Measurements from ENCODE around the gene LRRD1.

The LRRD1 gene

DNA sequence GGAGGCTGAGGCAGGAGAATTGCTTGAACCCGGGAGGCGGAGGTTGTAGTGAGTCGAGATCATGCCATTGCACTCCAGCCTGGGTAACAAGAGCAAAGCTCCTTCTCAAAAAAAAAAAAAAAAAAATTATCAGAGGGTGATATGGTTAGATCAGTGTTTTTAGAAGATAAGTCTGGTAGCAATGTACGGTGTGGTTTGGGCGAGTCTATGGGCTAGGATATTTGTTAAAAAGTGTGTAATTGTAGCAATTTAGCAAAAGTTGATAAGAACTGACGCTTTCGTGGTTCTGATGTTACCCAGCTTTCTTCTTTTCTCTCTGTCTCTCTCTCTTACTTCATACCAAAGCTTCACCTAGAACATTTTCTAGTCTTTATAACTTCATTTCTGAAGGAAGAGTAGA is 37.8 kb downstream of the LRRD1 start:
- peaks cover 3% of the 10 kb centered on the region for H3K4me1 ChIP-seq (ENCODE audit: control insufficient read depth, insufficient read depth, low read length, poor library complexity, severe bottlenecking)
- peaks cover 9% of the 10 kb centered on the region for H3K9me3 ChIP-seq (ENCODE audit: control insufficient read depth, low read length)
- H3K27ac ChIP-seq (ENCODE audit: low read depth, low read length, severe bottlenecking), result no peak overlapping the region
- no peaks in the 10 kb centered on the region for H3K36me3 ChIP-seq (ENCODE audit: control insufficient read depth, insufficient read depth, low read length)
- no peak overlapping the region for H3K4me3 ChIP-seq (ENCODE audit: extremely low read depth, insufficient read depth, low read length, poor library complexity, severe bottlenecking)
- 89 to 95% methylated on average over 2 to 3 of the region's 7 CpGs for WGBS, 2 experiments (ENCODE audit: insufficient coverage in 2 of 2)

GRCh38 chr7:92137557-92137956 is 41.4 kb downstream of the LRRD1 start:
- 70 to 92% methylated on average over 1 to 2 of the region's 2 CpGs for WGBS, 2 experiments (ENCODE audit: insufficient coverage in 2 of 2)
- Histone ChIP-seq H3K4me1 (ENCODE audit: control insufficient read depth, insufficient read depth, low read length, poor library complexity, severe bottlenecking) (peaks cover 6% of the 10 kb centered on the region), H3K4me3 (ENCODE audit: extremely low read depth, insufficient read depth, low read length, poor library complexity, severe bottlenecking) (no peak overlapping the region), H3K9me3 (ENCODE audit: control insufficient read depth, low read length) (peaks cover 9% of the 10 kb centered on the region), H3K36me3 (ENCODE audit: control insufficient read depth, insufficient read depth, low read length) (no peaks in the 10 kb centered on the region), H3K27ac (ENCODE audit: low read depth, low read length, severe bottlenecking) (no peak overlapping the region)

DNA sequence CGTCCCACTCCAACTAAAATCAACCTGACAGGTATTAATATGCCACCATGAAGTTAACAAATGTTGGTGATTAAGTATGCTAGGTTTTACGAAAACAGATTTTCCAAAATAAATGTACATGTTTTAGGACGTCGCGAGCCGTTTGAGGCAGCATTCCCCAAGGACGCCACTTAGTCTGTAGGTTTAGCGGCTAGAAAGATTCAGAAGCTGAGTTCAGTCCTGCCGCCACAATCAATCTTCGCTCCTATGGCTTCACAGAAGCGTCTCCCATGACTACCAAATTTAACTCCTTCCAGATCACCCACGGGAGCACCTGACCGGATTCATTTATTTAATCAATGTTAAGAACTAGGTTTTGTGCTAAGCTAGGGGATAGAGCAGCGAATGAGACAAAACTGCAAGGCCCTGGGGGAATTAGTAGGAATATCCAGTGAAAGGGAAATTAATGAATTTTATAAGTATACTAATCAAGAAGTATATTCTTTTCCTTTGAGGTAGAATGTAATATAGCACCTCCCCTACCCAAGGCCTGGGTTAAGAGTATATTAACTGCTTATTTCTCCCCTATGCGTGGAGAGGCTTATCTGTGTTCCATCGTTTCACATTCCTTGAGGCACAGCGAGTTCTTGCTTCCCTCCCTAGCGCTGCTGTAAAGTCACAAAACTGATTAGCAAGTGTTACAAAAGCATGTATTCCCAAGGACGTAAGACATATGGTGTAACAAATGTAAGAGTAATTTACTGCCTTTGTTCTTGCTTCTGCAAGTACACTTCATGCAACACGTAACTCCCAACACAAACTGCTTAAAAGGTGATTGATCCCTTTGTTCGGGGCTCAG is 43.7 kb downstream of the LRRD1 start:
- Histone ChIP-seq H3K4me3 (ENCODE audit: extremely low read depth, insufficient read depth, low read length, poor library complexity, severe bottlenecking) (peak overlapping the region; percentile 90), H3K4me1 (ENCODE audit: control insufficient read depth, insufficient read depth, low read length, poor library complexity, severe bottlenecking) (peaks cover 6% of the 10 kb centered on the region), H3K27ac (ENCODE audit: low read depth, low read length, severe bottlenecking) (peak overlapping the region; percentile 96), H3K36me3 (ENCODE audit: control insufficient read depth, insufficient read depth, low read length) (peaks cover 18% of the 10 kb centered on the region), H3K9me3 (ENCODE audit: control insufficient read depth, low read length) (peaks cover 9% of the 10 kb centered on the region)
- WGBS, 2 experiments (ENCODE audit: insufficient coverage in 2 of 2), result 52 to 67% methylated on average over 10 to 12 of the region's 21 CpGs

DNA sequence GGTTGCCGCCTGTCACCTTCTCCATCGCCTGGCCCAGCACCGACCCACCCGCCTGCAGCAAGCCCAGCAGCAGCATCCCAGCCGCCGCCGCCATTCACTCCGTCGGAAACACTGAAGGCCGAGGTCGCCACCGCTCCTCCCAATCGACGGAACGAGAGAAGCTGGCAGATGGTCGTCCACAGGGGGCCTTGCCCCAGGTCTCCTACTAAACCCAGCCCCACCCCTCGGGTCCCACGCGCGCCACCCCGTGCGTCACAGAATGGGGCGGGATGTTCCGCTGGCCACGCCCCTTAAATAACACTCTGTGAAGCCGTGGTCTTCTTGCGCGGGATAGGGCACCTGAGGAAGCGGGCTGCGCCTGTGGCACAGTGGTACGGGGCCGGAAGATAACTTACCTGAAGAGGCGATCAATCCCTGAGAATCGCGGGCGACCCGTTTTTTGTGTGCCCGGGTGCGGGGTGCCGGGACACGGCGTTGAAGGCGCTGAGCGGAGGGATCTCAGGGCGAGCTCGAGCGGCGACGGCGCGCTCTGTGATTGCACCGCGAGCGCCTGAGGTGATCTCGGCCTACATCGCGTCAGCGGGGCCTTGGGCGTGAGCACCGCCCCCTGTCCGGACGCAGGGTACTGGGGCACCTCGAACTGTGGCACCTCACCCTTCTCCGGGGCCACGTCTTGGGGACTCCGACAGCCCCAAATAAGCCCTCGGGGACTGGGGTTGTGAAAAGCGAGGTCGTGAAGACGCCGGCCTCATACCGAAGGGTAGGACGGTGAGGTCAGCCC is 44.5 kb downstream of the LRRD1 start, which contains the start of gene CYP51A1:
Gene CYP51A1 (minus strand): TSS at position 207 of the 781 bp plus-strand sequence. CDS start 113 bp downstream, at position 94.
- Histone ChIP-seq H3K36me3 (ENCODE audit: control insufficient read depth, insufficient read depth, low read length) (peaks cover 26% of the 10 kb centered on the region), H3K27ac (ENCODE audit: low read depth, low read length, severe bottlenecking) (peak within 1 kb of the TSS; percentile 96), H3K4me3 (ENCODE audit: extremely low read depth, insufficient read depth, low read length, poor library complexity, severe bottlenecking) (peak within 1 kb of the TSS; percentile 90), H3K4me1 (ENCODE audit: control insufficient read depth, insufficient read depth, low read length, poor library complexity, severe bottlenecking) (peaks cover 6% of the 10 kb centered on the region), H3K9me3 (ENCODE audit: control insufficient read depth, low read length) (peaks cover 7% of the 10 kb centered on the region)
- 2% methylated on average over 59 to 62 of the region's 73 CpGs for WGBS, 2 experiments (ENCODE audit: insufficient coverage in 2 of 2)

DNA sequence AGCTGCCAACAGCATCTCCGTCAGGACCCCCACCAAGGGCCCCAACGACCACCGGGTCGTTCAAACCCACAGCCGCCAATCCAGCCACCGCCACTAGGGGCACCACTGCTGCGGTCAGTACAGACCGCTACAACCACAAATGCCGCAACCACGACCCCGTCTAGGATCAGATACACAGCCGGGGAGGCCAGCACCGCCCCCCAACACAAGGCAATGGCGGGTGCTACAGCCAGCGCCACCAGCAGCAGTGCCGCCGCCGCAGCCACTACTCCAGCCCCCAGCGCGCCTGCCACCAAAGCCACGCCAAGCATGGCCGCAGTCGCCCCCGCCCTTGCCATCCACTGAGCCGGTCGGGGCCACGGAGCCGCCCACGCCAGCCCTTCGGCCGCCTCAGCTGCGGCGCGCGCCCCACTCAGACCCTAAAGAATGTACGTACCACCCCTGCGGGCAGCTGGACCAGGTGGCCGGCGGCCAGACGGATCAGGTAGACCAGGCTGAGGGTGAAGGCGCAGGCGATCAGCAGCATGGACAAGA is 45.1 kb downstream of the LRRD1 start:
- 0 to 1% methylated on average over 32 to 41 of the region's 42 CpGs for WGBS, 2 experiments (ENCODE audit: insufficient coverage in 2 of 2)
- H3K27ac ChIP-seq (ENCODE audit: low read depth, low read length, severe bottlenecking), result peak overlapping the region; percentile 96
- peak overlapping the region; percentile 90 for H3K4me3 ChIP-seq (ENCODE audit: extremely low read depth, insufficient read depth, low read length, poor library complexity, severe bottlenecking)
- H3K9me3 ChIP-seq (ENCODE audit: control insufficient read depth, low read length), result peaks cover under 1% of the 10 kb centered on the region
- peaks cover 6% of the 10 kb centered on the region for H3K4me1 ChIP-seq (ENCODE audit: control insufficient read depth, insufficient read depth, low read length, poor library complexity, severe bottlenecking)
- H3K36me3 ChIP-seq (ENCODE audit: control insufficient read depth, insufficient read depth, low read length), result peaks cover 28% of the 10 kb centered on the region

DNA sequence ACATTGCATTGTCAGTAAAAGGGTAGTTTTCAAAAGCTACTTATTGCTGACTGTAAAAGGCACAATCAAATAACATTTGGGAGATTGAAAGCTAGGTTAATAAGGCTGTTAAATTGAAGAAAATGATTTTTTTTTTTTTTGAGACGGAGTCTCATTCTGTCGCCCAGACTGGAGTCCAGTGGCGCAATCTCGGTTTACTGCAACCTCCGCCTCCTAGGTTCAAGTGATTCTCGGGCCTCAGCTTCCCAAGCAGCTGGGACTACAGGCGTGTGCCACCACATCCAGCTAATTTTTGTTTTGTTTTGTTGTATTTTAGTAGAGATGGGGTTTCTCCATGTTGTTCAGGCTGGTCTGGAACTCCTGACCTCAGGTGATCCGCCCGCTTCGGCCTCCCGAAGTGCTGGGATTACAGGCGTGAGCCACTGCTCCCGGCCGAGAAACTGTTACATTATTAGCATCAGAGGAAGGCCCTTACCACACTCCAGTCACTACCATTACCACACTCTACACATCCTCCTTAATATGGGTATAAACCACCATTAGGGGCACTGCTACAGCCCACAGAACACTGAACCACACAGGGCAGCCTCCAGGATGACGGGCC is 45.7 kb downstream of the LRRD1 start:
- H3K4me3 ChIP-seq (ENCODE audit: extremely low read depth, insufficient read depth, low read length, poor library complexity, severe bottlenecking), result peak overlapping the region; percentile 90
- peaks cover 6% of the 10 kb centered on the region for H3K4me1 ChIP-seq (ENCODE audit: control insufficient read depth, insufficient read depth, low read length, poor library complexity, severe bottlenecking)
- WGBS, 2 experiments (ENCODE audit: insufficient coverage in 2 of 2), result 8 to 15% methylated on average over 13 to 14 of the region's 15 CpGs
- peak overlapping the region; percentile 6 for H3K27ac ChIP-seq (ENCODE audit: low read depth, low read length, severe bottlenecking)
- peaks cover 34% of the 10 kb centered on the region for H3K36me3 ChIP-seq (ENCODE audit: control insufficient read depth, insufficient read depth, low read length)
- H3K9me3 ChIP-seq (ENCODE audit: control insufficient read depth, low read length), result no peaks in the 10 kb centered on the region

GRCh38 chr7:92131764-92132330 is 47.1 kb downstream of the LRRD1 start:
- Histone ChIP-seq H3K4me1 (ENCODE audit: control insufficient read depth, insufficient read depth, low read length, poor library complexity, severe bottlenecking) (peaks cover 3% of the 10 kb centered on the region), H3K4me3 (ENCODE audit: extremely low read depth, insufficient read depth, low read length, poor library complexity, severe bottlenecking) (peak overlapping the region; percentile 90), H3K36me3 (ENCODE audit: control insufficient read depth, insufficient read depth, low read length) (peaks cover 46% of the 10 kb centered on the region), H3K27ac (ENCODE audit: low read depth, low read length, severe bottlenecking) (no peak overlapping the region), H3K9me3 (ENCODE audit: control insufficient read depth, low read length) (no peaks in the 10 kb centered on the region)
- WGBS, 2 experiments (ENCODE audit: insufficient coverage in 2 of 2), result 80% methylated on average over 2 of the region's 4 CpGs; no CpG with 5 or more reads in 1 of the 2 experiments

GRCh38 chr7:92131093-92131492 is 47.8 kb downstream of the LRRD1 start:
- Histone ChIP-seq H3K27ac (ENCODE audit: low read depth, low read length, severe bottlenecking) (no peak overlapping the region), H3K9me3 (ENCODE audit: control insufficient read depth, low read length) (no peaks in the 10 kb centered on the region), H3K36me3 (ENCODE audit: control insufficient read depth, insufficient read depth, low read length) (peaks cover 53% of the 10 kb centered on the region), H3K4me1 (ENCODE audit: control insufficient read depth, insufficient read depth, low read length, poor library complexity, severe bottlenecking) (peaks cover 3% of the 10 kb centered on the region), H3K4me3 (ENCODE audit: extremely low read depth, insufficient read depth, low read length, poor library complexity, severe bottlenecking) (peak overlapping the region; percentile 90)
- WGBS, 2 experiments (ENCODE audit: insufficient coverage in 2 of 2), result 96% methylated on average over 5 of the region's 5 CpGs

DNA sequence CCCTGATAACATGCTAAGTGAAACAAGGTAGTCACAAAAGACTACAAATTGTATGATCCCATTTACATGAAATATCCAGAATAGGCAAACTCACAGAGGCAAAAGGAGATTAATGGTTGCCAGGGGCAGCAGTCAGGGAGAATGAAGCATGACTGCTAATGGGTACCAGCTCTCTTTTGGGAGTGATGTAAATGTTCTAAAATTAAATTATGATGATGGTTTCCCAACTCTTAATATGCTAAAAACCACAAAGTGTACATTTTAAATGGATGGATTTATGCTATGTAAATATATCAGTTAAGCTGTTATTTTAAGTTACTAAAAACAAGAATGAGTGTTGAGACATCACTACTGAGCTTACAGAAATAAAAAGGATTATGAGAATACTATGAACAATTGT is 57.3 kb downstream of the LRRD1 start:
- Histone ChIP-seq H3K9me3 (ENCODE audit: control insufficient read depth, low read length) (no peaks in the 10 kb centered on the region), H3K27ac (ENCODE audit: low read depth, low read length, severe bottlenecking) (no peak overlapping the region), H3K4me1 (ENCODE audit: control insufficient read depth, insufficient read depth, low read length, poor library complexity, severe bottlenecking) (no peaks in the 10 kb centered on the region), H3K4me3 (ENCODE audit: extremely low read depth, insufficient read depth, low read length, poor library complexity, severe bottlenecking) (no peak overlapping the region), H3K36me3 (ENCODE audit: control insufficient read depth, insufficient read depth, low read length) (peaks cover 85% of the 10 kb centered on the region)

GRCh38 chr7:92119213-92119759 is 59.7 kb downstream of the LRRD1 start:
- H3K9me3 ChIP-seq (ENCODE audit: control insufficient read depth, low read length), result no peaks in the 10 kb centered on the region
- 100% methylated on average over 1 of the region's 1 CpG; no CpG with 5 or more reads in 1 of the 2 experiments for WGBS, 2 experiments (ENCODE audit: insufficient coverage in 2 of 2)
- peaks cover 84% of the 10 kb centered on the region for H3K36me3 ChIP-seq (ENCODE audit: control insufficient read depth, insufficient read depth, low read length)
- H3K27ac ChIP-seq (ENCODE audit: low read depth, low read length, severe bottlenecking), result no peak overlapping the region
- H3K4me1 ChIP-seq (ENCODE audit: control insufficient read depth, insufficient read depth, low read length, poor library complexity, severe bottlenecking), result no peaks in the 10 kb centered on the region
- no peak overlapping the region for H3K4me3 ChIP-seq (ENCODE audit: extremely low read depth, insufficient read depth, low read length, poor library complexity, severe bottlenecking)
